Stimulated activated CD8-positive, alpha-beta memory T cell treated with anti-CD3 and anti-CD28 coated beads, Interleukin-7, amount 100 ng/mL, for 24 hours (primary cell): ENCODE measurements around the gene ZNF784.

Experiments
- DNase-seq: peaks from one replicate; pipeline ENCODE4 v3.0.0-alpha.2; 2020; ENCODE audit warnings: low read depth

Gene ZNF784, protein sequence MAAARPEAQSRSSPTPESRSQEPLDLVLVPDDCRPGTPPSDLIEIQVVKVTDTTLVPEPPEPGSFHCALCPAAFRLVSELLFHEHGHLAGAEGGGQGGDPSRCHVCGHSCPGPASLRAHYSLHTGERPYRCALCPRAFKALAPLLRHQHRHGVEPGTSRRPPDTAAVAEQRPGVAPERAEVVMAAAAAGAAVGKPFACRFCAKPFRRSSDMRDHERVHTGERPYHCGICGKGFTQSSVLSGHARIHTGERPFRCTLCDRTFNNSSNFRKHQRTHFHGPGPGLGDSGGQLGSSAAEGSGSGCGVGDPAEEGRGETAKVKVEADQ

DNA sequence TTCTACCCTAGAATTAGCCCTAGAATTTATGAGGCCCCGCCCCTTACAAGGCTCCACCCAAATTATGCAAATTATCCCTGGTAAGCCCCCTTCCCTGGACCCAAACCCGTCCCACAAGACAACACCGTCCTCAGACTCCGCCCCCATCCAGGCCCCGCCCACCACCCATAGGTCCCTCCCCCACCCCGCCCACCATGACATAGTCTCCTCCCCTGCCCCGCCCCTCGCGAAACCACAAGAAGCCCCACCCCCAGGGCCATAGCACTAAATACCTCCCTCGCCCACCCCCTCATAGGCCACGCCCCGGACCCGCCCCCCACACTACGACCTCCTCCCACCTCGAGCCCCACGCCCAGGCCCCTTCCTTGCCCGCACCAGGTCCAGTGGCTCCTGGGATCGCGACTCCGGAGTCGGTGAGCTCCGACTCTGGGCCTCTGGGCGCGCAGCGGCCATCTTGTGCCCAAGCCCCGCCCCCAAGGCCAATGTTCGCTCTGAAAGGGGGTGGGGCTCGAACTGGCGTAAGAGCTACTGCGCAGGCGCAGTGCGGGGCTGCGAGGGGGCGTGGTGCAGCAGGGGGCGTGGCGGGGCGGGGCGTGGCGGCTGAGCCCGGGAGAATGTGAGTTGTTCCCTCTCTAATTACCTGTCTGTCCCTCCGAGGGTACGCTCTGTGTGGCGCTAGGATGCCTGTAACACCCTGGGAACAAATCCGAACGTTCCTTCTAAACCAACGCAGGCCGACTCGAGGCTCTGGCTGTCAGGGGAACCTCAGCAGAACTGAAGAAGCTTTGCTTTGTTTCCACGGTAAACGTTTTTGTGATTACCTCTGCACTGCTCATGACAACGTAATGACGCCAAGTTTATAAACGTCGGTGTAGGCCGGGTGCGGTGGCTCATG is at the start of gene ZNF784:
Gene ZNF784 (minus strand): TSS at position 458 of the 895 bp plus-strand sequence. CDS start 5 bp downstream, at position 453.
- peak; percentile 81 for DNase-seq

DNA sequence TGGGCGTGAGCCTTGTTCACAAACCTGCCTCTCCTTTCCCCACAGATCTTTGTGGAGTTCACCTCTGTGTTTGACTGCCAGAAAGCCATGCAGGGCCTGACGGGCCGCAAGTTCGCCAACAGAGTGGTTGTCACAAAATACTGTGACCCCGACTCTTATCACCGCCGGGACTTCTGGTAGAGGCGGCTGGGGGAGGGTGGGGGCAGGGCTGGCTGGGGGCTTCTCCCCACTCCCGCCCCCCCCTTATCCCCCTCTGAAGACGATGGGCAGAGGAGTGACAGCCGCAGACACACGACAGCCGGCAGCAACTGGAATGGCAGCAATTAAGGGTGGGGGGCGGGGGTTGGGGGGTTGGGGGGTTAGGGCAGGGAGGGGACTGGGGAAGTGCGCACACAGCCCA is 49.5 kb upstream of the ZNF784 start:
- no peak for DNase-seq

DNA sequence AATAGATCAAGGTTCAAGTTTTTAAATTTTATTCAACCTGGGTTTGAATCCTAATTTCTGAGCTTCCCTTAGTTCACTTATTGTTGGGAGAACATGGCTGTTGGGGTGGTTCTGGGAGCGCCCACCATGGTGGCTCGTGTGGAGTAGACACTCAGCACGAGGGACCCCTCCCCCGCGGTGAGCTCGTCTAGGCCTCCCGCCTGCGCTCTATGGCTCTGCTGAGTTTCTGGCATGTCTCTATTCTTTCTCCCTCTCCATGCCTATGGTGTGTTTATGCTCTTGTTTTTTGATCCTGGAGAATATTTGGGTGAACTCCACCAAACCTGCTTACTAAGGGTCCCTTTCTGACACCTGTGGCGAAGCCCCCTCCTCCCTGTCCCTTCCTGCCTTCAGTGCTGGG is 49.1 kb upstream of the ZNF784 start:
- DNase-seq, result no peak

DNA sequence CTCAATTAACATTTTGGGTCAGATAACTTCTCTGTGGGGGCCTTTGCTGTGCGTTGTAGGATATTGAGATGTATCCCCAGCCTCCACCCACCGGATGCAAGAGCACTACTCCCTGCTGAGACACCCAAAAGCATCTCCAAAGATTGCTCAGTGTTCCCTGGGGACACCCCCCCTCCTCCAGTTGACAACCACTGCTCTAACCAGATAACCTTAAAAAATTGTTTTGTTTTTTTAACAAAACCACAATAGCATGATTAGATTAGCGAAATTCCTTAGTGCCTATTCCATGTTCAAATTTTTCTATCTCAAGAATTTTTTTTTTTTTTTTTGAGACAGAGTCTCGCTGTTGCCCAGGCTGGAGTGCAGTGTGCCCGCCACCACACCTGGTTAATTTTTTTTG is 48.1 kb upstream of the ZNF784 start:
- DNase-seq, result no peak

DNA sequence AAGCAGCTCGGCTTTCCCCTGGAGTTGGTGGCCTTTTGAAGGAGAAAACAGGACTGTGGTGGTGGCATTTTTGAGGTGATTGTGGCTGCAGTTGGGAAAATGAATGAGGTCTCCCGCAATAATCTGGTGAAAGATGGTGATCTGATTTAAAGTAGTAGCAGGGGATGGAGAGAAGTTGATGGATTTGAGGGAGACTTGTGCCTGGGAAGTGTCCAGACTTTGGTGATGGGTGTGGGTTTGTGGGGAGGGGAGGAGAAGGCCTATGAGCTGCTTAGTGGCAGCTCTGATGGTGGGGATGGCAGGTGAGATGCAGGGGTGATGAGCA is 46.6 kb upstream of the ZNF784 start:
- DNase-seq, result no peak

DNA sequence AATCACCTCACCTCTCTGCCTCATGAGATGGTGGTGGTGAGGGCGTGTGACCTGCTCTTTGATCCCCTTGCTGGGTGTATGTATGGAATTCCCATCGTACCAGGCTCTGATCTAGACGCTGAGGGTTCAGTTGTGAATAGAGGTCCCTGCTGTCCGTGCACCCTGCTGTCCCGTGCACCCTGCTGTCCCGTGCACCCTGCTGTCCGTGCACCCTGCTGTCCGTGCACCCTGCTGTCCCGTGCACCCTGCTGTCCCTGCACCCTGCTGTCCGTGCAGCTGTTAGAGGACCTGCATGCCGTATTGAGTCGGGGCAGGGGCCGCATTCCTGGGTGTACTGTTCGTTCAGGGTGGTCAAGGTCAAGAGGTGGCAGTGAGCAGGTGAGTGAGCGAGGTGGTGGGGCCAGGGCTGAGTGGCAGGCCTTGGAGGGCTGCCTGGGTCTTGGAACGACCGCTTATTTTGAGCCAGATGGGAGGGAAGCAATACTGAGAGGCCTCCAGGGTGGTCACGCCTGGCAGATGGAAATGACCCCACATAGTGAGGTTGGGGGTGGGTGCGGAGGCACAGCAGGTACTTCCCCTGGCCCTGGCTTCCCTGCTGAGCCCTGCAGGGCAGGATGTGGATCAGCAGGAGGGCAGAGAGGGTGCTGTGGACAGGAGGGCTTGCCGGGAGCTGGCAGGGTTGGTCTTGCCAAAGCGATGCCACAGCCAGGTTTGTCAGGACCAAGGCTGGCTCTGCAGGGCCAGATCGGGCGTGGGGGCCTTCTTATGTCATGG is 46.1 kb upstream of the ZNF784 start:
- no peak for DNase-seq

DNA sequence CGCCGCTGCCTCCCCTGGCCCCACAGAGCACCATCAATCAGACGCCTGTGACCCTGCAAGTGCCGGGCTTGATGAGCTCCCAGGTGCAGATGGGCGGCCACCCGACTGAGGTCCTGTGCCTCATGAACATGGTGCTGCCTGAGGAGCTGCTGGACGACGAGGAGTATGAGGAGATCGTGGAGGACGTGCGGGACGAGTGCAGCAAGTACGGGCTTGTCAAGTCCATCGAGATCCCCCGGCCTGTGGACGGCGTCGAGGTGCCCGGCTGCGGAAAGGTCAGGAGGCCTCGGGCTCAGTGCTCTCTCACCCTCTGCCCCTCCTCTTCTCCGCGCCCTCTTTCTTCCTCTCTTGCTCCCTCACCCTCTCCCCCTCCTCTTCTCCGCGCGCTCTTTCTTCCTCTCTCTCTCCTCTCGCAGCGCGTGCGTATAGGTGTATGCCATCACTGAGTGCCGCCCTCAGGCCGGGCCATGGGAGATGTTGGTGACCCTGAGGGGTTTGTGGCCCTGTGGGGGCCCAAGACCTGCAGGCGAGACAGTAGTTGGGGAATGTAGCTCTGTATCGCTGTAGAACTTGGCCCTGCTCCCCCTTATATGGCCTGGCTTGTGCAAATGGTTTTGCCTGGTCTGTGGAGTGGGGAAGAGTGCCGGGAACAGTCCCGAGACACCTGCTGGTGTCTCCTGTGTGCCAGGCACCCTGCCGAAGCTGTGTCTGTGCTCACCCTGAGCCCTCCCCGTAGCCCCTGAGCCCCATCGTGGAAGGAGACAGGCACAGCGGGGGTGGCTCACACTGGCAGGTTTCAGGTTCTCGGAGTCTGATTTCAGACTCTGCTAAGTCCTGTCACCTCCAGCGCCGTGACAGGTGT is 45.3 kb upstream of the ZNF784 start:
- DNase-seq, result no peak

DNA sequence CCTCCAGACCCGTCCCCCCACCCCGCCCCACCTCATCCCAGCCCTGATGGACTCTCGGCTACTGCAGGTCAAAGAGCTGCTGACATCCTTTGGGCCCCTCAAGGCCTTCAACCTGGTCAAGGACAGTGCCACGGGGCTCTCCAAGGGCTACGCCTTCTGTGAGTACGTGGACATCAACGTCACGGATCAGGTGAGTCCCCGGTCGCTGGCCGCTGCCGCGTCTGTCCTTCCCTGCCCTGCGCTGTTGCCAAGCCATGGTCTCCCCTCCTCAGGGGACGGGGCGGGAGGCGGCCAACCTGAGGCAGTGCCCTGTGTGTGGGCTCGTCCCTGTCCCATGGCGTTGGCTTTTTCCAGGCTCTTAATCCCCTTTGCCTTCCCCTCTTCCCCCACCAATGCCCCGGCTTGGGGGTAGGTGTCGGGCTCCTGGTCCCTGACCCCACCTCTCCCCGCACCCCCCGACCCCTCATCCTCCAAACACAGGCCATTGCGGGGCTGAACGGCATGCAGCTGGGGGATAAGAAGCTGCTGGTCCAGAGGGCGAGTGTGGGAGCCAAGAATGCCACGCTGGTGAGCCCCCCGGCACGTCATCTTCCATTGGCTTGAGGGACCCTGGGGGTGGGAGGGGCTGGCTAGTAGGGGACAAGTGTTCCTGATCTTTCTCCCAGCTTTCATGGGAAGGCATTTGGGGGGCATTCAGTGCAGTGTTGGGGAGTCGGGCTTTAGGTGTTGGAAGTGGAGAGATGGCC is 44.4 kb upstream of the ZNF784 start:
- DNase-seq, result no peak

DNA sequence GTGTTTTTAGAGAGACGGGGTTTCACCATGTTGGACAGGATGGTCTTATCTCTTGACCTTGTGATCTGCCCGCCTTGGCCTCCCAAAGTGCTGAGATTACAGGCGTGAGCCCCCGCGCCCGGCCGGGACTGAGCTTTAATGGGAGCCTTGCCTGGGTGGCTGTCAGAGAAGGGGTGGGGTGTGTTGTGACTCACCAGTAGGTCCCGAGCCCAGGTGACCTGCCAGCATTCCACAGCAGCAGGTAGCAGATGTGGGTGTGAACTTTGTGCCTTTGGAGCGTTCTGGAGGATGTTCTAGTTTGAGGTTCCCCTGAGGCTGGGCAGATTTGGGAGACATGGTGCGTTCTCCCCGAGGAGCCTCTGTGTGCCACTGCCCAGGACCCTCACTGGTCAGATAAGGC is 43.6 kb upstream of the ZNF784 start:
- DNase-seq, result no peak

DNA sequence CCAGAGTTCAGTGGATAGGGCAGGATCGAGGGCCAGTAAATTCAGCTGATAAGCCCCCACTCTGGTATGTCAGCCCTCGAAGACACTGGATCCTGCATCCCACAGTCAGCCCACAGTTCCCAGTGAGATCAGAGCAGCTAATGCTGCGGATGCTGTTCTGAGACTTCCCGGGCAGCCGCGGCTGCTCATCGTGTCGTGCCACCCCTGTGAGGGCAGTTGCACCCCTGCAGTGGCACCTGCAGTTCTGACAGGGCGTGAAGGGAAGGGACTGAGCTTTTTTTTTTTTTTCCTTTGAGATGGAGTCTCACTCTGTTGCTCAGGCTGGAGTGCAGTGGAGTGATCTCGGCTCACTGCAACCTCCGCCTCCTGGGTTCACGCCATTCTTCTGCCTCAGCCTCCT is 43.1 kb upstream of the ZNF784 start:
- DNase-seq, result no peak

DNA sequence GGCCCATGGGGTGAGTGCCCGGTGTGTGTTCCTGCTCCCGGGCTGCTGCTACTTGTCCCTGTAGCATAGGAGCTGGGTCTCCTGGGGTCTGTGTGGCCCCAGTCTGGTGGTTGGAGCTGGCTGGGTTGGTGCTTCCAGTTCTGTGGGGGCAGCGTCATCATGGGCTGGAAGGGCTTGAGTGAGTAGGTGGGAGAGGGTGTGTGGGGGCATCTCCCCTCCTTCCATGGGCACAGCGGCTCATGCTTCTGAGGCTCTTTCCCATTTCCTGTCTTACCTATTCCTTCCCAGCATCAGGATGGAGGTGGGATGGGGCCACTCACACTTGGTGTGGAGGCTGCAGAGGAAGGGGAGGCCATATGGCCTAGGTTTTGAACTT is 42.6 kb upstream of the ZNF784 start:
- DNase-seq, result no peak

DNA sequence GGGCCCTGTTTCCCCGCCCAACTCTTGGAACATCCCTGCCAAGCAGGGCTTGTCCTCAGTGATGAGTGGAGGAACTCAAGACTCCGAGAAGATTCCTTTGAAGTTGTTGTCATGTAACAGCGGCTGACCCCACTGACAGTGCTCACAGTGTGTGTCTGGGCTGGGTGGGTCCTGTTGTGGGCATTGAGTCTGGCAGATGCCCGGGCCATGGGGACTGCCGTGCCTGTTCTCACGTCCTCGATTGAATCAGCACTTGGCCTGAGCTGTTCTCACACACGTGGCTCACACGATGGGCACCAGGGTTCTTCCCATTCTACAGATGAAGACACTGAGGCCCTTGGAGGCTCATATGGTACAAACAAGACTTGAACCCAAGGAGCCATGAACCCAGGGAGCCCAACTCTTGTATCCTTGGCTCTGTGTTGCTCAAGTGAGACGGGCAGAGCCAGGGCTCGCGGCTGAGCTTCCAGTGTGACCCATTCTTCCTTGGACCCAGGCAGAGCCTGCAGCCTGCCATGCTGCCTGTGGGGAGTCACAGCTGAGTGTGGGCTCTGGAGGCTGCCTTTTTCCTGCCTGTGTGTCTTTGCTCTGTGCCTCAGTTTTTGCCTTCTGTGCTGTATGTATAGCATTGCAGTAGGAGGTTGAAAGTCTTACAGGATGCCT is 42.1 kb upstream of the ZNF784 start:
- DNase-seq, result no peak

DNA sequence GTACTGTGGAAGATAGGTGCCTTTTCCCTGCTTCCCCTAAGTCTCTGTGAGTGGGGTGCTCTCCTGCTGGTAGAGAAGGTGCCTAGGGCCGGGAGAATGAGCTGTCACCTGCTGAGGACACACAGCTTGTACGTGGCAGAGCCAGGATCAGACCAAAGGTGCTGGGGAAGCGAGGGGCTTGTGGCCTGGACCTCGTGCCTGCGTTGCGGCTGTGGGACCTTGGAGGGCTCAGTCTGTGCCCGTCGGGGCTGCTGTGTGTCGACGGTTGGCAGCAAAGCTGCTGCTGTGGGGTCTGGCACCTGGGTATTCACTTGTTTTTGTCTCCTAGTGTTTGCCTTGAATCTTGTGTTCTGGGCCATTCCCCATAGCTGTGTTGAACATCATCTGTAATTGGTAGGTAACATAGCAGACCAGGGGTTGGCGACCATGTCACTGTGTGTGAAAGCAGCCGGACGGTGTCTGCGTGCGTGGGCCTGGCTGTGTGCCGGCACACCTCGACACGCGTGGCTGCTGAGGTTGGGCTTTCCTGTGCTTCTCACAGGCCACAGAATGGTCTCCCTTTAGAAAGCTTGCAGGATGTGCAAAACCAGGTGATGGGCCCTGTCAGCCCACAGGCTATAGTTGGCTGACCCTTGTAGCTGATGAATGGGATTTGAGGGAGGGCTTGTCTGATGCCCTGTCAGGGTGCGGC is 39.6 kb upstream of the ZNF784 start:
- no peak for DNase-seq

DNA sequence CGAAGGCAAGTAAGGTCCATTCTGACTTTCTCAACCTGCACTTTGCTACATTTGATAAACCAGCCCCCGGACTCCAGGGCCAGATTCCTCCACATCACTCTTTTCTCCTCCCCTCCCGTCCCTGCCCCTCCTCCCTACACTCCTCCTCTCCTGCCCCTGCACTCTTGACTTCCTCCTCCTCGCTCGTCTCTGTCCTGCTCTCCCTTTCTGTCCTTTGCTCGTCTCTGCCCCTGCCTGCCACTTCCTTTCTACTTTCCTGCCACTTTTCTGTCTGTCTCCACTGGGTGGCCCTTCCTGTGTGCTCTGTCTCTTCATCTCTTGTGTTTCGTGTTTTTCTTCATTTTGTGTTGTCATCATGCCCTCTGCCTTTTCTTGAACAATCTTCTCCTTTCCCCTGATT is 37.5 kb upstream of the ZNF784 start:
- DNase-seq, result no peak

DNA sequence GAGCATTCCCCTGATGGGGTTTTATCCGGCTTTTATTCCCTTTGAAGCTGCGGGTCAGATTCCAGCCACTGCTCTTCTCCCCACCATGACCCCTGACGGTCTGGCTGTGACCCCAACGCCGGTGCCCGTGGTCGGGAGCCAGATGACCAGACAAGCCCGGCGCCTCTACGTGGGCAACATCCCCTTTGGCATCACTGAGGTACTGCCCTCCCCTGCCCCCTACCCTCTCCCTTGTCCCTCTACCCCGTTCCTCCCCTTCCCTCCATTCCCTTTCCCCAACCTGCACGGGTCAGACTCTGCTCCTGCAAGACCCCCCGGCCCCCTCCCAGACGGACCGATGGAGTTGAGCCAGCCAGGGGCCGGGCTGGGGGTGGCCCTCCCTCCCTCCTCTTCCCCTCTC is 36.6 kb upstream of the ZNF784 start:
- no peak for DNase-seq

DNA sequence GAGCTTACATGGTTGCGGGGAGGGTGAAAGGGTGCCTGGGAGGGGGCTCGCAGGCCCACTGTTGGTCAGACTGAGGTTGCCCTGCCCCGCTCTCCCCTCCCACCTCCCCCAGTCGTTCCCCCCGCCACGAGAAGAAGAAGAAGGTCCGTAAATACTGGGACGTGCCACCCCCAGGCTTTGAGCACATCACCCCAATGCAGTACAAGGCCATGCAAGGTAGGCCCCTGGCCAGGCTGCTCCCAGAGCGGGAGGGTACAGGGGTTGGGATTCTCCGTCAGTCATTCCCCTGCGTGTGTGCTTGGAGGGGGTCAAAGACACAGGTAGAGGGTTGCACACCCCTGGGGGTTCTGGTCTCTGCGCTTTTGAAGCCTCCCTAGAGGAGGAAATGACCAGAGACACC is 36.0 kb upstream of the ZNF784 start:
- DNase-seq, result no peak

DNA sequence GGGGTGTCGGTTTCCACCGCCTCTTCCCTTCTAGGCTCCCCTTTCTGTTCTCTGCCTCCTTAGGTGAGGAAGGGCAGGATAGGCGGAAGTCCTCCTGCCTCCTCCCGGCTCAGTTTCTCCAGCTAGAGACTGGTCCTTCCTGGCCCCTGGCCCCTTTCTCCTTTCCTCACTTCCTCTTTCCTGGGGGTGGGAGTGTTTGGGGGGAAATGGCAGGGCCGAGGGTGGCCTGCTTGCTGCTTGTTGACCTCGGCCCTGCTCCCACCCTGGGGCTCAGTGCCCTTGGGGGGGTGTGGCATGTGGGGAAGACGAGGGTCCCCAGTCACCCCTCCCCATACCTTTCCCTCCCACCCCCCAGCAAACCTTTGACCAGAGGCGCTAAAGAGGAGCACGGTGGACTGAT is 35.5 kb upstream of the ZNF784 start:
- DNase-seq, result no peak

DNA sequence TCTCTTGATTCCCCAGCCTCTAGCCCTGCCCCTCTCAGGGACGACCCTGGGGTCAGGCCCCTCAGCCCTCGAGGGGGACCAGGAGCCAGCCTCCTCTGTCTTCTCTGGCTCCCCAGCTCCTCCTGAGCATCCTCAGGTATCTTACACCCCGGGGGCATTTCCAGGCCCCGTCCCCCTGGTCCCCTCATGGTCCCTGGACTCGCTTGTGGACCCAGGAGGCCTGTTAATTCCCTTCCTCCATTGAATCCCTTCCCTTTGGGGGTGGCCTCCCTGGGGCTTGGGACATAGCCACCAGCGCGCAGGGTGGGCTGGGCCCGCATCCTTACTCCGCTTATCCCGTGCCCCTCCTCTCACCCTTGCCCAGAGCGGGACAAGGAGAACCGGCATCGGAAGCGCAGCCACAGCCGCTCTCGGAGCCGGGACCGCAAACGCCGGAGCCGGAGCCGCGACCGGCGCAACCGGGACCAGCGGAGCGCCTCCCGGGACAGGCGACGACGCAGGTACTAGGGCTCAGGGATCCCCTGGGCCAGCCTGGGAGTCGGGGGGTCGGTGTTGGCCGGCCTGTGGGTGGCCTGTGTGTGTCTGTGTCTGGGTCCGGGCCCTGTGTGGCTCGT is 34.6 kb upstream of the ZNF784 start:
- DNase-seq, result no peak

DNA sequence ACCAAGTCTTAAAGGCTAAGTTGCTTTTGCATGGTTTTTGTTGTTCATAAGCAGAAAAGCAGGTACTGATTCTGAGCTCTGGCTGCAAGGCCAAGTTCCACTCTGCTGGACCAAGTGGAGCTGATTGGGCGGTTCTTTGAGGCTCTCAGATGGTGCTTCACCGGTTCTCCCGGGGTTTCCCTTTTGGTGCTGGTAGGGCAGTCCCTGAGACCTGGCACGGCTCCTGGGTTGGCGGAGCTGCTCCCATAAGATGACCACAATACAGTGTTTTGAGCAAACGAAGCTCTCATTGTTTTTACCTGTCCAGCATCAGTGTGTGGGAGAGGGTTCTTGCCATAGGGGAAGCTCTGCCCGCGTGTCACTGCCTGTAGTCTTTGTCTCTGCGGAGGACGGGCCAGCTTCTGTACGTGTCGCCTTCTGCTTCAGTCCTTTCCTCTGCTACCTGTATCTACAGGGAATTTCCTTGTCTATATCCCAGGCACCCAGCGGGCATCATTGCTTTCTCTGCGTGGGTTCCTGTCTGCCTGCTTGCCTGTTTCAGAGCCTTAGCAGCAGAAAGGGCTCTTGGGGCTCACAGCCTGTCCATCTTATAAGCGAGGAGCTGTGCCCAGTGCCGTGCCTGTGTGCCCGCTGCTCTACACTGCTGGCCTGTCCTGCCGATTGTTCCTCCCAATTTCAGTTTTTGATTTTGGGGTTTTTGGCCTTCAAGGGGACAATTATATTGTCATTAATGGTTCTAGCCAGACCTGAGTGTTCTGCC is 32.8 kb upstream of the ZNF784 start:
- no peak for DNase-seq
